K562 (cell line): Measurements from ENCODE around the gene SLC25A33. TPM values are rescaled to one million over a fixed set of nuclear protein-coding genes. Genes with fewer than 3 reads are reported as not detected.

Experiments
- ATAC-seq: fragments of 200-7000 bp; cut with Tn5 transposase; 3 replicates; pipeline ENCODE4 v1.9.1; 2020; ENCODE audit warnings: moderate library complexity
- BruUV-seq: library from RNA; stranded (reverse); fragments of 400-500 nt; replicated peaks from 2 replicates; lab custom pipeline; 2021; lab: Mats Ljungman, UMichigan
- CTCF ChIA-PET: fragments of 300-600 bp; formaldehyde crosslinking; extraction: SDS; loops from one replicate; lab custom pipeline; 2021; ENCODE audit warnings: low intra/inter-chr PET ratio; lab: Yijun Ruan, JAX
- POLR2A ChIA-PET: fragments of 300-600, 350-650 bp; sonication (Branson Sonifier 250); formaldehyde crosslinking; extraction: SDS; loops from one replicate; lab custom pipeline; 2021; ENCODE audit warnings: antibody characterized with exemption, inconsistent platforms; lab: Yijun Ruan, JAX
- DNase-seq, 4 experiments: peaks; one replicate each; pipeline versions ENCODE4 v3.0.0 to v3.0.0-alpha.2; 2011 to 2018; ENCODE audit warnings: low spot score in 3 of 4, mixed read lengths in 3 of 4; ENCODE audit errors: extremely low read depth in 1 of 4
- FAIRE-seq: peaks from 2 replicates; lab custom pipeline; 2011; peaks lifted over from hg19 to GRCh38; lab: Jason Lieb, UNC
- H2AFZ ChIP-seq: 2 replicates; pipeline ENCODE4 v1.6.0; 2011; ENCODE audit warnings: low read depth, low read length, control low read depth, inconsistent platforms
- H3K27ac ChIP-seq: fragments of 200-600 bp; 3 replicates; pipeline ENCODE4 v1.8.0; 2011; ENCODE audit warnings: low read depth, mild to moderate bottlenecking, control low read depth, inconsistent platforms, low read length, moderate library complexity, mixed read lengths; ENCODE audit errors: extremely low read depth
- H3K27me3 ChIP-seq, 2 experiments: fragments of 300-600 bp in 1 of 2; 2 replicates in 1 of 2; 3 replicates in 1 of 2; pipeline versions ENCODE4 v1.6.0 to v1.8.0; 2011; ENCODE audit warnings: inconsistent platforms in 2 of 2, low read length in 2 of 2, mild to moderate bottlenecking in 1 of 2, mixed read lengths in 1 of 2, moderate library complexity in 1 of 2; ENCODE audit not compliant: control insufficient read depth in 2 of 2, insufficient read depth in 2 of 2
- H3K36me3 ChIP-seq: fragments of 300-600 bp; 3 replicates; pipeline ENCODE4 v1.8.0; 2011; ENCODE audit warnings: mild to moderate bottlenecking, low read length, inconsistent platforms; ENCODE audit not compliant: control insufficient read depth, insufficient read depth
- H3K4me1 ChIP-seq, 2 experiments: fragments of 200-600 bp in 1 of 2; replicated peaks in 1 of 2; 2 replicates in 1 of 2; 3 replicates in 1 of 2; pipeline versions ENCODE4 v1.5.1 to v1.8.0; 2011; ENCODE audit warnings: inconsistent platforms in 2 of 2, low read length in 2 of 2, mild to moderate bottlenecking in 1 of 2, mixed read lengths in 1 of 2, moderate library complexity in 1 of 2; ENCODE audit not compliant: control insufficient read depth in 2 of 2, insufficient read depth in 2 of 2
- H3K4me2 ChIP-seq: 2 replicates; pipeline ENCODE4 v1.6.1; 2011; ENCODE audit warnings: low read length, control low read depth, inconsistent platforms, mixed read lengths; ENCODE audit not compliant: insufficient read depth
- H3K4me3 ChIP-seq: fragments of 200-600 bp; sonication (generic), shearing (Covaris generic); 2 replicates; pipeline ENCODE4 v1.5.1; 2016; ENCODE audit warnings: control low read depth, inconsistent platforms
- H3K79me2 ChIP-seq: fragments of 200-600 bp; 3 replicates; pipeline ENCODE4 v1.8.0; 2011; ENCODE audit warnings: low read length, inconsistent platforms; ENCODE audit not compliant: control insufficient read depth, insufficient read depth
- H3K9ac ChIP-seq, 2 experiments: 2 replicates each; pipeline versions ENCODE4 v1.6.0 to v1.6.1; 2011; ENCODE audit warnings: low read depth in 2 of 2, low read length in 2 of 2, control low read depth in 1 of 2, inconsistent platforms in 1 of 2, mild to moderate bottlenecking in 1 of 2, mixed read lengths in 1 of 2; ENCODE audit not compliant: insufficient read depth in 1 of 2
- H3K9me1 ChIP-seq: one replicate; pipeline ENCODE4 v1.6.0; 2011; ENCODE audit warnings: inconsistent platforms, mild to moderate bottlenecking, low read length, moderate library complexity; ENCODE audit not compliant: control insufficient read depth, insufficient read depth
- H3K9me3 ChIP-seq: replicated peaks from 2 replicates; pipeline ENCODE4 v1.5.1; 2011; ENCODE audit warnings: low read depth, low read length, inconsistent platforms; ENCODE audit not compliant: control insufficient read depth, insufficient read depth
- H4K20me1 ChIP-seq: replicated peaks from 2 replicates; pipeline ENCODE4 v1.6.1; 2011; ENCODE audit warnings: low read length, inconsistent platforms, mixed read lengths; ENCODE audit not compliant: control insufficient read depth, insufficient read depth
- ZNF507 ChIP-seq: conservative IDR thresholded peaks from 2 replicates; pipeline ENCODE4 v1.6.1; 2017; ENCODE audit warnings: missing genetic modification characterization, missing compliant biosample characterization
- WGBS: fragments of 100-300 bp; shearing (Covaris generic); methylation state at CpG from one replicate; pipeline ENCODE4 v1.1.6; 2016; ENCODE audit warnings: low coverage, mixed read lengths; ENCODE audit not compliant: insufficient coverage; ENCODE audit errors: missing lambda C conversion rate; 5-methylcytosine and 5-hydroxymethylcytosine counted together
- in situ Hi-C: fragments of 300-500 bp; cut with MboI; formaldehyde crosslinking; loops from 4 replicates; pipeline ENCODE4 v1.15.0; 2018; ENCODE audit warnings: inconsistent platforms, mixed read lengths
- intact Hi-C: fragments of 100-400 bp; cut with micrococcal nuclease; formaldehyde crosslinking; loops from 2 replicates; pipeline ENCODE4 v1.14.2; 2022
- polyA plus RNA-seq, 8 experiments: library from polyadenylated mRNA; depleted of rRNA in 4 of 8; stranded (reverse) in 5 of 8; unstranded in 3 of 8; fragments of >200 nt; fragmentation: Nextera tagmentation in 2 of 8; fragmentation: Illumina TruSeq in 1 of 8; extraction: Ambion mirVana in 2 of 8; extraction: Trizol in 1 of 8; gene quantifications; 2 replicates each; pipeline versions ENCODE4 v1.2.1 to v1.2.3, GENCODE V29; 2011 to 2014; ENCODE audit warnings: inconsistent platforms in 1 of 8, missing spikeins in 1 of 8
- total RNA-seq, 7 experiments: library from RNA; depleted of rRNA in 6 of 7; stranded (reverse); fragments of >200 nt in 6 of 7; fragmentation: Illumina TruSeq in 2 of 7; extraction: Trizol in 2 of 7; gene quantifications; 2 replicates each; pipeline versions ENCODE4 v1.2.1 to v1.2.3, GENCODE V29; 2011 to 2021; ENCODE audit warnings: low replicate concordance in 1 of 7
- TF ChIP-seq, protein P1 (sequence below): sonication (generic); formaldehyde crosslinking; IDR thresholded peaks from 2 replicates; pipeline ENCODE4 v1.9.0; 2022; ENCODE audit warnings: mild to moderate bottlenecking, missing genetic modification reagents
- TF ChIP-seq, protein P2 (sequence below): sonication (generic); formaldehyde crosslinking; IDR thresholded peaks from 2 replicates; pipeline ENCODE4 v1.4.0; 2020; ENCODE audit warnings: mild to moderate bottlenecking, missing genetic modification reagents

The SLC25A33 gene
- total and polyA plus RNA-seq, 9 of the 15 experiments (the other 6 are each of a cell fraction or from before 2014, with no cell fraction given): 3.2 to 23.5 (median 17.5) TPM

DNA sequence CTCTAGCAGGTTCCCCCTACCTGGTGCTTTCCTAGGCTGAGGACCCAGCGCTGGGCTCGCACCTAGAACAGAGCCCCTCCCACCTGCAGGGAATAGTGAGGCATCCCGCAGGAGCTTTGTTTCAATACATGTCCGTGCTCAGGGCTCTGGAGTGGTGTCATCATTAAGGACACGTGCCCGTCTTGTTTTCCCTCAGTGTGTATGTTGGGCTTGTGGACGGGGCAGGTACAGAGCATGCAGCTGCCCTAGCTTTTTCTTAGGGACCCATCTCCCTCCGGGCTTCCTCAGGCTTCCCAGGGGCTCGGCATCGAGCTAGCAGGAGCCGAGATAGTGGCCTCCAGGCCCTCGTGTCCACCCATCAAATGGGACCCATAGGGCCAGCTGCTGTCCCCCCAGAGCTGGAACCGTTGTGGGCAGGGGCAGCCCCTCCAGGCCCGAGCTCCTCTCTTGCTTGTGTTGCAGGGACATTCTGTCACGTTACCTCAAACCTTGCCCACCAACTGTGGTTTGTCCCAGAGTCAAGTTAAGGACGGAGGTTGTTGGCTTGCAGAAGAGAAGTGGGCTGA is 53.3 kb downstream of the SLC25A33 start:
- WGBS: 72% methylated on average over 16 of the region's 16 CpGs
- DNase-seq (no peak), ATAC-seq (no peak), FAIRE-seq (no peak)
- TF ChIP-seq, protein P1, sequence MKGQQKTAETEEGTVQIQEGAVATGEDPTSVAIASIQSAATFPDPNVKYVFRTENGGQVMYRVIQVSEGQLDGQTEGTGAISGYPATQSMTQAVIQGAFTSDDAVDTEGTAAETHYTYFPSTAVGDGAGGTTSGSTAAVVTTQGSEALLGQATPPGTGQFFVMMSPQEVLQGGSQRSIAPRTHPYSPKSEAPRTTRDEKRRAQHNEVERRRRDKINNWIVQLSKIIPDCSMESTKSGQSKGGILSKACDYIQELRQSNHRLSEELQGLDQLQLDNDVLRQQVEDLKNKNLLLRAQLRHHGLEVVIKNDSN: peak; percentile 11; the same call in 1 of the 2 replicates
- TF ChIP-seq, protein P2, sequence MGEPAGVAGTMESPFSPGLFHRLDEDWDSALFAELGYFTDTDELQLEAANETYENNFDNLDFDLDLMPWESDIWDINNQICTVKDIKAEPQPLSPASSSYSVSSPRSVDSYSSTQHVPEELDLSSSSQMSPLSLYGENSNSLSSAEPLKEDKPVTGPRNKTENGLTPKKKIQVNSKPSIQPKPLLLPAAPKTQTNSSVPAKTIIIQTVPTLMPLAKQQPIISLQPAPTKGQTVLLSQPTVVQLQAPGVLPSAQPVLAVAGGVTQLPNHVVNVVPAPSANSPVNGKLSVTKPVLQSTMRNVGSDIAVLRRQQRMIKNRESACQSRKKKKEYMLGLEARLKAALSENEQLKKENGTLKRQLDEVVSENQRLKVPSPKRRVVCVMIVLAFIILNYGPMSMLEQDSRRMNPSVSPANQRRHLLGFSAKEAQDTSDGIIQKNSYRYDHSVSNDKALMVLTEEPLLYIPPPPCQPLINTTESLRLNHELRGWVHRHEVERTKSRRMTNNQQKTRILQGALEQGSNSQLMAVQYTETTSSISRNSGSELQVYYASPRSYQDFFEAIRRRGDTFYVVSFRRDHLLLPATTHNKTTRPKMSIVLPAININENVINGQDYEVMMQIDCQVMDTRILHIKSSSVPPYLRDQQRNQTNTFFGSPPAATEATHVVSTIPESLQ (CRISPR knock-in tag): no peak
- no peak for TF ChIP-seq ZNF507
- Histone ChIP-seq H2AFZ (no peak overlapping the region), H3K27ac (peak overlapping the region; percentile 21; the same call in 1 of the 3 replicates), H3K9me1 (peaks cover 28% of the 10 kb centered on the region), H3K27me3 (no peaks in the 10 kb centered on the region), H3K4me3 (no peak overlapping the region), H3K36me3 (peaks cover 51% of the 10 kb centered on the region; the same call in 2 of the 3 replicates), H3K79me2 (peaks cover 72% of the 10 kb centered on the region), H4K20me1 (peaks cover 60% of the 10 kb centered on the region), H3K4me2 (no peak overlapping the region), H3K9me3 (no peaks in the 10 kb centered on the region), H3K4me1 (peaks cover 35 to 85% of the 10 kb centered on the region in 2 experiments), H3K9ac (peak overlapping the region in 1 of 2 experiments; percentile 88; a peak in 2 of 4 replicates)
- POLR2A ChIA-PET: interaction anchor here (0.6 to 2.0 kb wide), 7 partner anchors 8 to 63 kb away, joined by 3 to 10 read pairs (median 4); partner anchors contain the start of gene SLC25A33
- BruUV-seq: no TSS peak
- intact Hi-C loops: no loop called here
- CTCF ChIA-PET: no interaction called here
- in situ Hi-C loops: no loop called here
